ENCODE results near the gene USP44. TPM values are rescaled to one million over a fixed set of nuclear protein-coding genes. Genes with fewer than 3 reads are reported as not detected.

Gene USP44
- total and polyA plus RNA-seq, 4 donors: 1.6 to 4.4 (median 2.0) TPM

GRCh38 chr12:95473884-95474659, 77.2 kb downstream of the USP44 start, which contains the start of gene METAP2:
Gene METAP2, plus strand, starts transcription at chr12:95474152. Its CDS starts 28 bp downstream, at chr12:95474180.
- WGBS, 2 donors: 0% methylated on average over 49 of the region's 49 CpGs
- DNase-seq (peak; percentile 98), ATAC-seq (ENCODE audit: low FRiP score) (peak; percentile 100)
- Histone ChIP-seq H3K9me3 (ENCODE audit: control insufficient read depth, low read length) (no peaks in the 10 kb centered on the region), H3K27me3 (ENCODE audit: control insufficient read depth in 1 of 2, insufficient read depth in 2 of 2, low read length in 1 of 2) (no peaks in the 10 kb centered on the region), H3K36me3 (ENCODE audit: control insufficient read depth in 1 of 2, insufficient read depth in 2 of 2, low read length in 1 of 2) (peaks cover 0 to 5% of the 10 kb centered on the region in 2 donors), H3K4me3 (ENCODE audit: low read length in 2 of 2) (peak within 1 kb of the TSS; percentile 75 to 90), H3K4me1 (ENCODE audit: control insufficient read depth in 1 of 2, insufficient read depth in 2 of 2, low read length in 2 of 2) (peaks cover 0 to 10% of the 10 kb centered on the region in 2 donors), H3K27ac (ENCODE audit: low read depth in 1 of 2, low read length in 2 of 2) (peak within 1 kb of the TSS; percentile 37 to 73)
- intact Hi-C loops (cut with DNase I): loop anchor here (5.0 to 10.0 kb wide), 4 partner anchors 33 to 99 kb away; no protein-coding TSS in a partner anchor

- H3K4me1 ChIP-seq (ENCODE audit: control insufficient read depth in 1 of 2, insufficient read depth in 2 of 2, low read length in 2 of 2): peaks cover 0 to 5% of the 10 kb centered on the region in 2 donors
- ATAC-seq (ENCODE audit: low FRiP score) (peak; percentile 85), DNase-seq (peak in 1 of 2 donors; percentile 49)
- peaks cover 0 to 5% of the 10 kb centered on the region in 2 donors for H3K36me3 ChIP-seq (ENCODE audit: control insufficient read depth in 1 of 2, insufficient read depth in 2 of 2, low read length in 1 of 2)
- intact Hi-C loops (cut with DNase I): loop anchor here (5.0 to 10.0 kb wide), 4 partner anchors 34 to 99 kb away; no protein-coding TSS in a partner anchor
- H3K9me3 ChIP-seq (ENCODE audit: control insufficient read depth, low read length): no peaks in the 10 kb centered on the region
- H3K27me3 ChIP-seq (ENCODE audit: control insufficient read depth in 1 of 2, insufficient read depth in 2 of 2, low read length in 1 of 2): no peaks in the 10 kb centered on the region
- H3K27ac ChIP-seq (ENCODE audit: low read depth in 1 of 2, low read length in 2 of 2): peak overlapping the region; percentile 37 to 73
- H3K4me3 ChIP-seq (ENCODE audit: low read length in 2 of 2): peak overlapping the region; percentile 74 to 75
- 0 to 1% methylated on average over 23 of the region's 23 CpGs for WGBS, 2 donors
These were observed 77.9 kb downstream of the USP44 start for GRCh38 chr12:95473231-95473883.

- Histone ChIP-seq H3K36me3 (ENCODE audit: control insufficient read depth in 1 of 2, insufficient read depth in 2 of 2, low read length in 1 of 2) (no peaks in the 10 kb centered on the region), H3K9me3 (ENCODE audit: control insufficient read depth, low read length) (no peaks in the 10 kb centered on the region), H3K4me3 (ENCODE audit: low read length in 2 of 2) (no peak overlapping the region), H3K27me3 (ENCODE audit: control insufficient read depth in 1 of 2, insufficient read depth in 2 of 2, low read length in 1 of 2) (no peaks in the 10 kb centered on the region), H3K4me1 (ENCODE audit: control insufficient read depth in 1 of 2, insufficient read depth in 2 of 2, low read length in 2 of 2) (no peaks in the 10 kb centered on the region), H3K27ac (ENCODE audit: low read depth in 1 of 2, low read length in 2 of 2) (no peak overlapping the region)
- ATAC-seq (ENCODE audit: low FRiP score): no peak
- no peak for DNase-seq
- WGBS, 2 donors: 88 to 90% methylated on average over 1 of the region's 1 CpG
- intact Hi-C loops (cut with DNase I): loop anchor here (5.0 to 10.0 kb wide), 4 partner anchors 37 to 95 kb away; no protein-coding TSS in a partner anchor
These were observed 81.0 kb downstream of the USP44 start for GRCh38 chr12:95470300-95470699.

Other genes starting within 250 kb of the USP44 start
- gene METAP2, start 77.3 kb downstream of the USP44 start, total RNA-seq: 10 to 100 TPM; 55.7 to 64.2 TPM
- gene METAP2, start 77.3 kb downstream of the USP44 start, polyA plus RNA-seq: 100 to 1,000 TPM in 1 of 2 donors, 10 to 100 TPM in 1; 77.0 to 106 TPM
- 10 to 100 TPM; 60.9 to 66.7 TPM for gene NTN4, start 239.3 kb upstream of the USP44 start, total RNA-seq
- 10 to 100 TPM; 19.5 to 68.9 TPM for gene NTN4, start 239.3 kb upstream of the USP44 start, polyA plus RNA-seq

All from aorta (tissue), 5 donors.